OCI-LY1 (cell line): ENCODE results near the gene ZNF616.

Experiments
- CTCF ChIP-seq: fragments of 200-600 bp; sonication (generic), shearing (Covaris generic); IDR thresholded peaks from 2 replicates; pipeline ENCODE4 v1.5.1; 2017; ENCODE audit warnings: mild to moderate bottlenecking, antibody characterized with exemption, low read length, moderate library complexity, mixed read lengths
- EZH2 ChIP-seq: fragments of 200-600 bp; sonication (generic), shearing (Covaris generic); IDR thresholded peaks from 2 replicates; pipeline ENCODE4 v1.8.0; 2017; ENCODE audit warnings: borderline replicate concordance, mixed run types, mild to moderate bottlenecking, antibody characterized with exemption, low read length, moderate library complexity, mixed read lengths

GRCh38 chr19:52148256-52148655 lies 8.5 kb upstream of the ZNF616 start:
- no peak for TF ChIP-seq CTCF
- TF ChIP-seq EZH2, result no peak
